Upper lobe of left lung (tissue), 6 donors: ENCODE measurements around the gene EPHB1. TPM values are rescaled to one million over a fixed set of nuclear protein-coding genes. Genes with fewer than 3 reads are reported as not detected.

Experiments used
- ATAC-seq, 2 donors: fragments of 200-7000 bp; cut with Tn5 transposase; one replicate each; pipeline ENCODE4 v1.9.1; 2022; ENCODE audit warnings: mild to moderate bottlenecking in 2 of 2, moderate library complexity in 2 of 2; ENCODE audit not compliant: low FRiP score in 2 of 2
- DNase-seq, 2 donors: peaks; one replicate each; pipeline ENCODE4 v3.0.0-alpha.2; 2019 to 2020
- H3K27ac ChIP-seq, 4 donors: fragments of 200-600 bp; sonication (generic); one replicate each; pipeline ENCODE4 v1.5.1; 2016 to 2019
- H3K27me3 ChIP-seq, 4 donors: fragments of 200-600 bp; sonication (generic); one replicate each; pipeline ENCODE4 v1.5.1; 2017 to 2019
- H3K36me3 ChIP-seq, 4 donors: fragments of 200-600 bp; sonication (generic); one replicate each; pipeline ENCODE4 v1.5.1; 2016 to 2019
- H3K4me1 ChIP-seq, 4 donors: fragments of 200-600 bp; sonication (generic); one replicate each; pipeline ENCODE4 v1.5.1; 2018 to 2019
- H3K4me3 ChIP-seq, 4 donors: fragments of 200-600 bp; sonication (generic); one replicate each; pipeline ENCODE4 v1.5.1; 2017 to 2019; ENCODE audit warnings: mild to moderate bottlenecking in 2 of 4, moderate library complexity in 1 of 4
- H3K9me3 ChIP-seq, 4 donors: fragments of 200-600 bp; sonication (generic); one replicate each; pipeline ENCODE4 v1.5.1; 2018 to 2019
- EP300 ChIP-seq, 4 donors: sonication (generic); formaldehyde crosslinking; IDR thresholded peaks; one replicate each; pipeline ENCODE4 v1.5.1; 2017; ENCODE audit warnings: antibody characterized with exemption in 4 of 4, control low read depth in 2 of 4
- POLR2A ChIP-seq, 4 donors: fragments of 450-650 bp; IDR thresholded peaks; one replicate each; pipeline ENCODE4 v1.5.1; 2016 to 2017; ENCODE audit warnings: antibody characterized with exemption in 4 of 4, mild to moderate bottlenecking in 2 of 4
- POLR2AphosphoS5 ChIP-seq, 2 donors: sonication (generic); formaldehyde crosslinking; IDR thresholded peaks; one replicate each; pipeline ENCODE4 v1.5.1; 2017; ENCODE audit warnings: antibody characterized with exemption in 2 of 2
- WGBS, 2 donors: methylation state at CpG; one replicate each; pipeline ENCODE4 v1.1.5; 2017 to 2018; 5-methylcytosine and 5-hydroxymethylcytosine counted together
- total RNA-seq, 6 donors: library from RNA; depleted of rRNA in 4 of 6; stranded (reverse); fragments of >200 nt in 4 of 6; gene quantifications; one replicate each; pipeline versions ENCODE4 v1.1.0 to v1.2.1, GENCODE V29; 2016 to 2021
- TF ChIP-seq, protein P1 (sequence below), 6 experiments: fragments of 450-650 bp in 4 of 6; fragments of 200-600 bp in 2 of 6; sonication (generic) in 2 of 6; IDR thresholded peaks; one replicate each; pipeline ENCODE4 v1.5.1; 2016 to 2019; ENCODE audit warnings: antibody characterized with exemption in 6 of 6
- donor health status: DM: no; HTN: no; CAD: no; lungs with moderate emphysema.
- donor health status: DM: no; HTN: yes; CAD: no; lungs with severe emphysema.

Gene EPHB1
- total RNA-seq, 6 donors from 2014 or later = 1.3 to 14.6 (median 2.4) TPM; not detected in 1

DNA sequence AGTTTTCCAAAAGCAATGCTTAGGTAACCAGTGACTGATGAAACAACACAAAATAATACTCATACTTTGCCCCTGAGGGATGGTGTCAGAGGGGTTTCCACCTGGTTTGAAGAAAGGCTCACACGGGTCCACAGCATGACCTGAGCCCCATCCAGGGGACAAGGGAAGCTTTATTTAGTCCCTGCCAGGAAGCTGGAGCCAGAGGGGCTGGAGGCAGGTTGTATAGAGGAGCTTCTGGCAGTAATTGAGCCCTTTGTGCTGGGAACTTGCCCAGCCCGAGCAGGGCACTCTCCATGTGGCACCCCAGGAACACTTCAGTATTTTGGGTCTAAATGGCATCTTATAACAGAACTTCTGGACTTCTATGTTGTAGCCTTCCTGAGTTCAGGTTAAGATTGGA lies 39.2 kb upstream of the EPHB1 start:
- no peaks in the 10 kb centered on the region for H3K4me1 ChIP-seq
- H3K9me3 ChIP-seq = no peaks in the 10 kb centered on the region
- no peaks in the 10 kb centered on the region for H3K27me3 ChIP-seq
- no peak overlapping the region for H3K4me3 ChIP-seq
- DNase-seq (no peak), ATAC-seq (no peak)
- WGBS, 2 donors = 44 to 61% methylated on average over 2 of the region's 2 CpGs
- TF ChIP-seq POLR2A (IDR thresholded peaks at IDR 0.05) (no peak), EP300 (IDR thresholded peaks at IDR 0.05) (no peak), POLR2AphosphoS5 (IDR thresholded peaks at IDR 0.05) (no peak)
- TF ChIP-seq, protein P1, sequence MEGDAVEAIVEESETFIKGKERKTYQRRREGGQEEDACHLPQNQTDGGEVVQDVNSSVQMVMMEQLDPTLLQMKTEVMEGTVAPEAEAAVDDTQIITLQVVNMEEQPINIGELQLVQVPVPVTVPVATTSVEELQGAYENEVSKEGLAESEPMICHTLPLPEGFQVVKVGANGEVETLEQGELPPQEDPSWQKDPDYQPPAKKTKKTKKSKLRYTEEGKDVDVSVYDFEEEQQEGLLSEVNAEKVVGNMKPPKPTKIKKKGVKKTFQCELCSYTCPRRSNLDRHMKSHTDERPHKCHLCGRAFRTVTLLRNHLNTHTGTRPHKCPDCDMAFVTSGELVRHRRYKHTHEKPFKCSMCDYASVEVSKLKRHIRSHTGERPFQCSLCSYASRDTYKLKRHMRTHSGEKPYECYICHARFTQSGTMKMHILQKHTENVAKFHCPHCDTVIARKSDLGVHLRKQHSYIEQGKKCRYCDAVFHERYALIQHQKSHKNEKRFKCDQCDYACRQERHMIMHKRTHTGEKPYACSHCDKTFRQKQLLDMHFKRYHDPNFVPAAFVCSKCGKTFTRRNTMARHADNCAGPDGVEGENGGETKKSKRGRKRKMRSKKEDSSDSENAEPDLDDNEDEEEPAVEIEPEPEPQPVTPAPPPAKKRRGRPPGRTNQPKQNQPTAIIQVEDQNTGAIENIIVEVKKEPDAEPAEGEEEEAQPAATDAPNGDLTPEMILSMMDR (IDR thresholded peaks at IDR 0.05) = no peak
- H3K27ac ChIP-seq = no peak overlapping the region
- no peaks in the 10 kb centered on the region for H3K36me3 ChIP-seq

DNA sequence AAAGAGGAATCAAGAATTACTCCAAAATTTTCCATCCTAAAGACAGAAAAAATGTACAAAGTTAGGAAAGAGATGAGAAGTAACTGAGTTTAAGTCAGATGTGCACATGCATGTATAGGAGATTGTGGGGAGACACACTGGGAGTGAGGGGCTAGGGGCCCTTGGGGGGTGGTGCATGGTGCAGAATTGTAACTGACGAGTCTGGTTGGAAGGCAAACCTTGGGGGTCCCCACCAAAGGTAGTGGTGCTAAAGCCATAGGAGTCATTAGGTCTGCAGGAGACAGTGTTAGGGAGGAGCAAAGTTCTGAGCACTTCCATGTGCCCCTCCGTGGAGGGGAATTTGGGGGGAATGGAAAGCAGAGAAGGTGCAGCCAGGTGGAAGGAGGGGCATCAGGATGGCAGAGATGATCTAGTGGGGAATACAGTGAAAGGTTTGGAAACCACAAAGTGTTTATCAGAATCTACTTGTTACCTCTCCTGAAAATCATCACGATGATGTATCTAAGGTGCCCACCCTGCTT lies 37.5 kb upstream of the EPHB1 start:
- Histone ChIP-seq H3K4me3 (no peak overlapping the region), H3K27ac (no peak overlapping the region), H3K36me3 (no peaks in the 10 kb centered on the region), H3K4me1 (no peaks in the 10 kb centered on the region), H3K9me3 (no peaks in the 10 kb centered on the region), H3K27me3 (no peaks in the 10 kb centered on the region)
- WGBS, 2 donors = 75 to 78% methylated on average over 3 of the region's 3 CpGs
- ATAC-seq (no peak), DNase-seq (no peak)
- TF ChIP-seq POLR2AphosphoS5 (IDR thresholded peaks at IDR 0.05) (no peak), EP300 (IDR thresholded peaks at IDR 0.05) (no peak), POLR2A (IDR thresholded peaks at IDR 0.05) (no peak)
- TF ChIP-seq, protein P1 (IDR thresholded peaks at IDR 0.05) = no peak

DNA sequence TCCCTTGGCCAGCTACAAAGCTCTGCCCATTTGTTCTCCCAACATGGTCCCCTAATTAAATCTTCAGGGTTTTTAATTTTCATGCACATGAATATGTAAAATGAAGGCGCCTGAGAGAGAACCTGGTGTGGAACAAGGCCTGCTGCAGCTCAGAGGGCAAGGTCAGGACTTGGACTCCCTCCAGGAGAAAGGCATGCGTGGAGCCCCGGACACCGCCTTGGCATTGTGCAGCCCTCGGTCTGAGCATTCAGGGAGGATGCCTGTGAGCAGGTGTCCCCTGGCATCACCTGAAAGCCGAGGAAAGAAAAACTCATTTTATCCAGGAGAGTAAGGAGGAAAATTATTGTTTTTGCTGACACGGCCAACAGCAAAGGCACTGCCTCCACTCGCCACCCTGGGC lies 33.8 kb upstream of the EPHB1 start:
- no peak for ATAC-seq
- WGBS, 2 donors = 57 to 70% methylated on average over 7 to 8 of the region's 8 CpGs
- no peak for TF ChIP-seq POLR2AphosphoS5 (IDR thresholded peaks at IDR 0.05)
- TF ChIP-seq, protein P1 (IDR thresholded peaks at IDR 0.05) = no peak
- no peak for TF ChIP-seq EP300 (IDR thresholded peaks at IDR 0.05)
- Histone ChIP-seq H3K4me3 (no peak overlapping the region), H3K36me3 (no peaks in the 10 kb centered on the region), H3K4me1 (no peaks in the 10 kb centered on the region), H3K9me3 (no peaks in the 10 kb centered on the region), H3K27ac (no peak overlapping the region), H3K27me3 (no peaks in the 10 kb centered on the region)
- peak in 1 of 2 donors; percentile 12 for DNase-seq

DNA sequence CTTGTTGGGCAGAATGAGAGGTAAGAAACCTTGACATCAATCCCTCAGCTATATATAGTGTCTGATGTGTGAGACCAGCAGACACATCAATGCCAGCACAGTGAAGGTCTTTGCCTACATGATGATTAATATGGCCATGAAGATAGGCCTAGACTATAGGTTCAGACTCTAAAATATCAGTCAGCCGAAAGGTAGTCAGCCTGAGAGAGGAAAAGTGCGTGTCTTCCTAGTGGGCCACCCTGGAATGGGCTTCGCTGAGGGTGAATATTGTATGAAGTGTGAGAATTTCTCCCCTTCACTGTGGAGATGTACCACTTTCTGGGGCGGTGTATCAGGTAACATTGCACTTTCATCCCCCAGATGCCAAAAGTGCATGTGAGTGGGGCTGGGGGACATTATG lies 33.0 kb upstream of the EPHB1 start:
- ATAC-seq = no peak
- no peak overlapping the region for H3K4me3 ChIP-seq
- no peaks in the 10 kb centered on the region for H3K9me3 ChIP-seq
- H3K27me3 ChIP-seq = no peaks in the 10 kb centered on the region
- H3K4me1 ChIP-seq = no peaks in the 10 kb centered on the region
- TF ChIP-seq, protein P1 (IDR thresholded peaks at IDR 0.05) = no peak
- TF ChIP-seq EP300 (IDR thresholded peaks at IDR 0.05) = no peak
- no peak for TF ChIP-seq POLR2AphosphoS5 (IDR thresholded peaks at IDR 0.05)
- no peak for TF ChIP-seq POLR2A (IDR thresholded peaks at IDR 0.05)
- no peak overlapping the region for H3K27ac ChIP-seq
- no peaks in the 10 kb centered on the region for H3K36me3 ChIP-seq
- 93% methylated on average over 4 of the region's 4 CpGs for WGBS, 2 donors
- DNase-seq = no peak

DNA sequence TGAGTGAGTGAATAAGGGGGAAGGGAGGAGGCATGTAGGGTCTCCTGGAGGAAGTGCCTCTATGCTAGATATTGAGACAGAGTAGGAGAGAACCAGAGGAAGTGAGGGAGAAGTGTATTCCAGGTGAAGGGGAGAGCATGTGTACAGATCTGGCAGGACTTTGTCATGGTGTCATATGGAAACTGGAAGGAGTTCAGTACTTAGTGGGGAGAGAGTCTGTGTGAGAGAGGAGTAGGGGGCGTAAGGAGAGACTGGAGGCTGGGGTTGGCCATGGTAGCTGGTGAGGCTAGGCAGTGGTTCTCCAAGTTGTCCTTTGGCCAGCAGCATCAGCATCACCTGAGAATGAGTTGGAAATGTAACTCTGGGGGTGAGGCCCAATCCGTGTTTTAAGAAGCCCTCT lies 29.6 kb upstream of the EPHB1 start:
- H3K4me1 ChIP-seq = peaks cover 0 to 11% (median 0%) of the 10 kb centered on the region in 4 donors
- TF ChIP-seq POLR2AphosphoS5 (IDR thresholded peaks at IDR 0.05) (no peak), POLR2A (IDR thresholded peaks at IDR 0.05) (no peak), EP300 (IDR thresholded peaks at IDR 0.05) (no peak)
- TF ChIP-seq, protein P1 (IDR thresholded peaks at IDR 0.05) = no peak
- H3K9me3 ChIP-seq = no peaks in the 10 kb centered on the region
- no peak for ATAC-seq
- no peak overlapping the region for H3K27ac ChIP-seq
- H3K27me3 ChIP-seq = no peaks in the 10 kb centered on the region
- no peak overlapping the region for H3K4me3 ChIP-seq
- WGBS, 2 donors = 81 to 90% methylated on average over 2 of the region's 2 CpGs
- no peaks in the 10 kb centered on the region for H3K36me3 ChIP-seq
- DNase-seq = no peak
